PC-3 (cell line): ENCODE data around the gene TMEM190. TPM values are rescaled to one million over a fixed set of nuclear protein-coding genes. Genes with fewer than 3 reads are reported as not detected.

ENCODE experiments used
- ATAC-seq: fragments of 200-7000 bp; cut with Tn5 transposase; 2 replicates; pipeline ENCODE4 v1.9.1; 2020; ENCODE audit warnings: mild to moderate bottlenecking, moderate library complexity
- BruUV-seq: library from RNA; stranded (reverse); fragments of 400-500 nt; replicated peaks from 2 replicates; lab custom pipeline; 2021; lab: Mats Ljungman, UMichigan
- CTCF ChIA-PET: fragments of 300-600 bp; sonication (Branson Sonifier 250); formaldehyde crosslinking; loops from one replicate; lab custom pipeline; 2022; ENCODE audit warnings: antibody characterized with exemption; lab: Charles Lee
- POLR2A ChIA-PET: fragments of 300-600 bp; sonication (Branson Sonifier 250); formaldehyde crosslinking; loops from one replicate; lab custom pipeline; 2022; ENCODE audit warnings: antibody characterized with exemption; ENCODE audit not compliant: unreplicated experiment; lab: Charles Lee
- DNase-seq: peaks from one replicate; pipeline ENCODE4 v3.0.0-alpha.2; 2015
- H2AFZ ChIP-seq: fragments of 300-600 bp; sonication (generic); 2 replicates; pipeline ENCODE4 v1.6.0; 2016; ENCODE audit warnings: antibody characterized with exemption, low read length
- H3F3A ChIP-seq: fragments of 300-600 bp; sonication (generic); one replicate; pipeline ENCODE4 v1.6.0; 2017; ENCODE audit warnings: antibody characterized with exemption, low read length, control low read depth, mild to moderate bottlenecking; ENCODE audit not compliant: unreplicated experiment
- H3K27ac ChIP-seq: fragments of 300-600 bp; sonication (generic); 2 replicates; pipeline ENCODE4 v1.5.1; 2016; ENCODE audit warnings: mild to moderate bottlenecking, low read length
- H3K27me3 ChIP-seq: fragments of 300-600 bp; sonication (generic); 2 replicates; pipeline ENCODE4 v1.6.1; 2016; ENCODE audit warnings: low read length, mixed read lengths
- H3K36me3 ChIP-seq: fragments of 300-600 bp; sonication (generic); 2 replicates; pipeline ENCODE4 v1.6.1; 2016; ENCODE audit warnings: low read depth, mixed run types, low read length, mixed read lengths
- H3K4me1 ChIP-seq: fragments of 300-600 bp; sonication (generic); 2 replicates; pipeline ENCODE4 v1.5.1; 2016; ENCODE audit warnings: low read length; ENCODE audit not compliant: insufficient read depth
- H3K4me2 ChIP-seq: fragments of 300-600 bp; sonication (generic); 2 replicates; pipeline ENCODE4 v1.6.0; 2016; ENCODE audit warnings: low read length
- H3K4me3 ChIP-seq: fragments of 300-600 bp; sonication (generic); 2 replicates; pipeline ENCODE4 v1.5.1; 2016; ENCODE audit warnings: mild to moderate bottlenecking, low read length, mixed read lengths
- H3K79me2 ChIP-seq: fragments of 300-600 bp; sonication (generic); 2 replicates; pipeline ENCODE4 v1.6.1; 2017; ENCODE audit warnings: low read length, mixed read lengths
- H3K9ac ChIP-seq: fragments of 300-600 bp; sonication (generic); 2 replicates; pipeline ENCODE4 v1.6.0; 2016; ENCODE audit warnings: mild to moderate bottlenecking, low read length
- H3K9me2 ChIP-seq: fragments of 300-600 bp; sonication (generic); replicated peaks from 2 replicates; pipeline ENCODE4 v1.6.1; 2016; ENCODE audit warnings: mixed run types, low read length, mixed read lengths
- H3K9me3 ChIP-seq: fragments of 300-600 bp; sonication (generic); 2 replicates; pipeline ENCODE4 v1.6.1; 2016; ENCODE audit warnings: low read length, mixed read lengths
- H4K20me1 ChIP-seq: fragments of 300-600 bp; sonication (generic); 2 replicates; pipeline ENCODE4 v1.6.1; 2016; ENCODE audit warnings: low read length, mixed read lengths
- CTCF ChIP-seq: fragments of 300-600 bp; sonication (generic); conservative IDR thresholded peaks from 2 replicates; pipeline ENCODE4 v1.5.1; 2017; ENCODE audit warnings: antibody characterized with exemption, low read depth, mild to moderate bottlenecking, low read length
- EZH2 ChIP-seq: fragments of 300-600 bp; sonication (generic); IDR thresholded peaks from one replicate; pipeline ENCODE4 v1.6.1; 2017; ENCODE audit warnings: antibody characterized with exemption, mild to moderate bottlenecking, low read length; ENCODE audit not compliant: unreplicated experiment
- EZH2phosphoT487 ChIP-seq: fragments of 300-600 bp; sonication (generic); IDR thresholded peaks from 2 replicates; pipeline ENCODE4 v1.6.1; 2018; ENCODE audit warnings: mild to moderate bottlenecking, antibody characterized with exemption, low read length, borderline replicate concordance
- intact Hi-C: fragments of 100-400 bp; cut with micrococcal nuclease; formaldehyde crosslinking; loops from 2 replicates; pipeline ENCODE4 v1.9.0; 2023
- total RNA-seq: library from RNA; depleted of rRNA; stranded (reverse); fragments of >200 nt; gene quantifications from 2 replicates; pipeline ENCODE4 v1.2.3, GENCODE V29; 2014

TMEM190 gene
- total RNA-seq, 1 experiment from 2014 or later: not detected

- POLR2A ChIA-PET: interaction anchor here (0.6 kb wide), 1 partner anchor 53 kb away, joined by 4 read pairs; the partner anchor contains the start of gene ZNF628
- TF ChIP-seq EZH2phosphoT487: no peak
- TF ChIP-seq EZH2: no peak
- TF ChIP-seq CTCF: no peak
- Histone ChIP-seq H3K4me2 (no peak overlapping the region), H3K9me3 (no peaks in the 10 kb centered on the region), H3K27me3 (peaks cover 18% of the 10 kb centered on the region; the same call in 1 of the 2 replicates), H3K4me1 (no peaks in the 10 kb centered on the region), H3K9me2 (no peaks in the 10 kb centered on the region), H3K36me3 (no peaks in the 10 kb centered on the region), H3K27ac (no peak overlapping the region), H3F3A (no peaks in the 10 kb centered on the region), H2AFZ (no peak overlapping the region), H4K20me1 (no peaks in the 10 kb centered on the region), H3K4me3 (no peak overlapping the region), H3K79me2 (no peaks in the 10 kb centered on the region), H3K9ac (no peak overlapping the region)
- CTCF ChIA-PET: no interaction called here
- ATAC-seq (no peak), DNase-seq (no peak)
- no TSS peak for BruUV-seq
- intact Hi-C loops: no loop called here
These were observed 46.8 kb downstream of the TMEM190 start for GRCh38 chr19:55423225-55424005.

GRCh38 chr19:55424518-55424917, 47.9 kb downstream of the TMEM190 start:
- ATAC-seq: no peak
- no peak for DNase-seq
- H4K20me1 ChIP-seq: no peaks in the 10 kb centered on the region
- ChIA-PET POLR2A (no interaction called here), CTCF (no interaction called here)
- H2AFZ ChIP-seq: no peak overlapping the region
- TF ChIP-seq EZH2 (no peak), EZH2phosphoT487 (no peak), CTCF (no peak)
- no TSS peak for BruUV-seq
- no peak overlapping the region for H3K9ac ChIP-seq
- no peak overlapping the region for H3K4me3 ChIP-seq
- no peaks in the 10 kb centered on the region for H3K4me1 ChIP-seq
- H3K27ac ChIP-seq: no peak overlapping the region
- H3K9me3 ChIP-seq: no peaks in the 10 kb centered on the region
- intact Hi-C loops: no loop called here
- no peaks in the 10 kb centered on the region for H3F3A ChIP-seq
- H3K36me3 ChIP-seq: no peaks in the 10 kb centered on the region
- H3K79me2 ChIP-seq: no peaks in the 10 kb centered on the region
- H3K9me2 ChIP-seq: no peaks in the 10 kb centered on the region
- H3K27me3 ChIP-seq: peaks cover 18% of the 10 kb centered on the region; the same call in 1 of the 2 replicates
- no peak overlapping the region for H3K4me2 ChIP-seq

- BruUV-seq: no TSS peak
- Histone ChIP-seq H3K4me3 (no peak overlapping the region), H3K4me1 (no peaks in the 10 kb centered on the region), H2AFZ (no peak overlapping the region), H4K20me1 (no peaks in the 10 kb centered on the region), H3F3A (no peaks in the 10 kb centered on the region), H3K9me3 (no peaks in the 10 kb centered on the region), H3K9ac (no peak overlapping the region), H3K27ac (no peak overlapping the region), H3K36me3 (no peaks in the 10 kb centered on the region), H3K27me3 (peaks cover 18% of the 10 kb centered on the region; the same call in 1 of the 2 replicates), H3K9me2 (no peaks in the 10 kb centered on the region), H3K4me2 (no peak overlapping the region), H3K79me2 (no peaks in the 10 kb centered on the region)
- no peak for ATAC-seq
- intact Hi-C loops: no loop called here
- TF ChIP-seq EZH2phosphoT487: no peak
- no peak for TF ChIP-seq CTCF
- no peak for TF ChIP-seq EZH2
- DNase-seq: no peak
- POLR2A ChIA-PET: interaction anchor here (0.6 kb wide), 1 partner anchor 18 kb away, joined by 4 read pairs; the partner anchor contains the start of gene UBE2S
- CTCF ChIA-PET: no interaction called here
These were observed 49.4 kb downstream of the TMEM190 start for GRCh38 chr19:55426042-55426441.
